Measurements from ENCODE around the gene HMGCR.

HMGCR gene

GRCh38 chr5:75358117-75358516, 21.1 kb downstream of the HMGCR start:
- no peak overlapping the region for H3K4me2 ChIP-seq (ENCODE audit: low read depth, low read length, poor library complexity, severe bottlenecking)
- H2AFZ ChIP-seq (ENCODE audit: low read length), result no peak overlapping the region
- H3K36me3 ChIP-seq (ENCODE audit: insufficient read depth, low read length), result peaks cover 99% of the 10 kb centered on the region
- H3K9me3 ChIP-seq (ENCODE audit: insufficient read depth, low read depth, low read length), result no peaks in the 10 kb centered on the region
- no peaks in the 10 kb centered on the region for H3K4me1 ChIP-seq (ENCODE audit: insufficient read depth, low read length, poor library complexity, severe bottlenecking)
- H3K9ac ChIP-seq (ENCODE audit: low read depth, low read length, poor library complexity, severe bottlenecking), result no peak overlapping the region
- H3K9me2 ChIP-seq (replicated peaks; ENCODE audit: low read depth, low read length), result no peaks in the 10 kb centered on the region
- H3K4me3 ChIP-seq (ENCODE audit: low read length, poor library complexity, severe bottlenecking), result no peak overlapping the region
- H3K27me3 ChIP-seq (ENCODE audit: insufficient read depth, low read length, poor library complexity, severe bottlenecking), result no peaks in the 10 kb centered on the region
- peaks cover 14% of the 10 kb centered on the region; the same call in 1 of the 2 replicates for H3K79me2 ChIP-seq (ENCODE audit: insufficient read depth, low read length)
- H3F3A ChIP-seq (ENCODE audit: low read depth), result peaks cover 5% of the 10 kb centered on the region; the same call in 1 of the 2 replicates
- TF ChIP-seq, protein P1, sequence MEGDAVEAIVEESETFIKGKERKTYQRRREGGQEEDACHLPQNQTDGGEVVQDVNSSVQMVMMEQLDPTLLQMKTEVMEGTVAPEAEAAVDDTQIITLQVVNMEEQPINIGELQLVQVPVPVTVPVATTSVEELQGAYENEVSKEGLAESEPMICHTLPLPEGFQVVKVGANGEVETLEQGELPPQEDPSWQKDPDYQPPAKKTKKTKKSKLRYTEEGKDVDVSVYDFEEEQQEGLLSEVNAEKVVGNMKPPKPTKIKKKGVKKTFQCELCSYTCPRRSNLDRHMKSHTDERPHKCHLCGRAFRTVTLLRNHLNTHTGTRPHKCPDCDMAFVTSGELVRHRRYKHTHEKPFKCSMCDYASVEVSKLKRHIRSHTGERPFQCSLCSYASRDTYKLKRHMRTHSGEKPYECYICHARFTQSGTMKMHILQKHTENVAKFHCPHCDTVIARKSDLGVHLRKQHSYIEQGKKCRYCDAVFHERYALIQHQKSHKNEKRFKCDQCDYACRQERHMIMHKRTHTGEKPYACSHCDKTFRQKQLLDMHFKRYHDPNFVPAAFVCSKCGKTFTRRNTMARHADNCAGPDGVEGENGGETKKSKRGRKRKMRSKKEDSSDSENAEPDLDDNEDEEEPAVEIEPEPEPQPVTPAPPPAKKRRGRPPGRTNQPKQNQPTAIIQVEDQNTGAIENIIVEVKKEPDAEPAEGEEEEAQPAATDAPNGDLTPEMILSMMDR (conservative IDR thresholded peaks at IDR 0.05; ENCODE audit: low read length), result no peak
- no peak for TF ChIP-seq EZH2phosphoT487 (IDR thresholded peaks at IDR 0.05; ENCODE audit: borderline replicate concordance)
- H4K20me1 ChIP-seq (ENCODE audit: insufficient read depth, low read length, poor library complexity, severe bottlenecking), result peaks cover 65% of the 10 kb centered on the region

- H3F3A ChIP-seq (ENCODE audit: low read depth), result peaks cover 7% of the 10 kb centered on the region; the same call in 1 of the 2 replicates
- no peaks in the 10 kb centered on the region for H3K27me3 ChIP-seq (ENCODE audit: insufficient read depth, low read length, poor library complexity, severe bottlenecking)
- no peaks in the 10 kb centered on the region for H3K9me2 ChIP-seq (replicated peaks; ENCODE audit: low read depth, low read length)
- H3K4me2 ChIP-seq (ENCODE audit: low read depth, low read length, poor library complexity, severe bottlenecking), result no peak overlapping the region
- TF ChIP-seq, protein P1 (conservative IDR thresholded peaks at IDR 0.05; ENCODE audit: low read length), result no peak
- TF ChIP-seq EZH2phosphoT487 (IDR thresholded peaks at IDR 0.05; ENCODE audit: borderline replicate concordance), result no peak
- H3K9ac ChIP-seq (ENCODE audit: low read depth, low read length, poor library complexity, severe bottlenecking), result no peak overlapping the region
- H4K20me1 ChIP-seq (ENCODE audit: insufficient read depth, low read length, poor library complexity, severe bottlenecking), result peaks cover 41% of the 10 kb centered on the region
- no peaks in the 10 kb centered on the region for H3K9me3 ChIP-seq (ENCODE audit: insufficient read depth, low read depth, low read length)
- H3K36me3 ChIP-seq (ENCODE audit: insufficient read depth, low read length), result peaks cover 67% of the 10 kb centered on the region
- no peaks in the 10 kb centered on the region for H3K4me1 ChIP-seq (ENCODE audit: insufficient read depth, low read length, poor library complexity, severe bottlenecking)
- no peak overlapping the region for H3K4me3 ChIP-seq (ENCODE audit: low read length, poor library complexity, severe bottlenecking)
- H2AFZ ChIP-seq (ENCODE audit: low read length), result no peak overlapping the region
- H3K79me2 ChIP-seq (ENCODE audit: insufficient read depth, low read length), result no peaks in the 10 kb centered on the region
These were observed 24.3 kb downstream of the HMGCR start for GRCh38 chr5:75361310-75361709.

GRCh38 chr5:75362474-75362975, 25.5 kb downstream of the HMGCR start:
- Histone ChIP-seq H3K4me3 (ENCODE audit: low read length, poor library complexity, severe bottlenecking) (no peak overlapping the region), H3K9me2 (replicated peaks; ENCODE audit: low read depth, low read length) (no peaks in the 10 kb centered on the region), H3K9me3 (ENCODE audit: insufficient read depth, low read depth, low read length) (no peaks in the 10 kb centered on the region), H3K27me3 (ENCODE audit: insufficient read depth, low read length, poor library complexity, severe bottlenecking) (no peaks in the 10 kb centered on the region), H3K36me3 (ENCODE audit: insufficient read depth, low read length) (peaks cover 55% of the 10 kb centered on the region), H2AFZ (ENCODE audit: low read length) (no peak overlapping the region), H3K4me1 (ENCODE audit: insufficient read depth, low read length, poor library complexity, severe bottlenecking) (no peaks in the 10 kb centered on the region), H3F3A (ENCODE audit: low read depth) (peaks cover 7% of the 10 kb centered on the region; the same call in 1 of the 2 replicates), H3K9ac (ENCODE audit: low read depth, low read length, poor library complexity, severe bottlenecking) (no peak overlapping the region), H4K20me1 (ENCODE audit: insufficient read depth, low read length, poor library complexity, severe bottlenecking) (peaks cover 38% of the 10 kb centered on the region), H3K4me2 (ENCODE audit: low read depth, low read length, poor library complexity, severe bottlenecking) (no peak overlapping the region), H3K79me2 (ENCODE audit: insufficient read depth, low read length) (no peaks in the 10 kb centered on the region)
- no peak for TF ChIP-seq EZH2phosphoT487 (IDR thresholded peaks at IDR 0.05; ENCODE audit: borderline replicate concordance)
- TF ChIP-seq, protein P1 (conservative IDR thresholded peaks at IDR 0.05; ENCODE audit: low read length), result no peak

All from Loucy (cell line).